ENCODE measurements around the gene PDIA5. TPM values are rescaled to one million over a fixed set of nuclear protein-coding genes. Genes with fewer than 3 reads are reported as not detected.

PDIA5 gene
- 14.2 and 17.7 TPM in 2 replicates for total RNA-seq
- long read RNA-seq, partial matches to known transcripts: 1 of 10 reads
- long read RNA-seq, other reads (novel, unspliced or antisense): 4 of 10 reads

GRCh38 chr3:123066896-123067688 lies at the start of gene PDIA5:
Gene PDIA5, plus strand, starts transcription at chr3:123067025. Its CDS starts 140 bp downstream, at chr3:123067165.
- Mint-ChIP-seq H3K36me3 (ENCODE audit: low read depth) (peaks cover 2% of the 10 kb centered on the region), H3K4me1 (peaks cover 31% of the 10 kb centered on the region), H3K27ac (ENCODE audit: unreplicated experiment) (peak within 1 kb of the TSS; percentile 81)

GRCh38 chr3:123018683-123019082 lies 48.1 kb upstream of the PDIA5 start:
- Mint-ChIP-seq H3K9me3 (no peaks in the 10 kb centered on the region), H3K27me3 (ENCODE audit: low read depth) (peaks cover 15% of the 10 kb centered on the region), H3K4me3 (no peak overlapping the region), H3K27ac (ENCODE audit: unreplicated experiment) (no peak overlapping the region), H3K4me1 (peaks cover 35% of the 10 kb centered on the region), H3K36me3 (ENCODE audit: low read depth) (no peaks in the 10 kb centered on the region)
- no peak for DNase-seq (ENCODE audit: low read depth, low spot score)
- no peak for TF ChIP-seq CTCF (conservative IDR thresholded peaks at IDR 0.05)

More at GRCh38 chr3:123066896-123067688, at the start of gene PDIA5:
- peak within 1 kb of the TSS; percentile 91 for H3K4me3 Mint-ChIP-seq
- H3K27me3 Mint-ChIP-seq (ENCODE audit: low read depth): peaks cover 8% of the 10 kb centered on the region
- DNase-seq (ENCODE audit: low read depth, low spot score): peak; percentile 81
- no peak for TF ChIP-seq CTCF (conservative IDR thresholded peaks at IDR 0.05)
- peaks cover 2% of the 10 kb centered on the region for H3K9me3 Mint-ChIP-seq

- no peak for DNase-seq (ENCODE audit: low read depth, low spot score)
- peaks cover 35% of the 10 kb centered on the region for H3K4me1 Mint-ChIP-seq
- H3K4me3 Mint-ChIP-seq: no peak overlapping the region
- no peak for TF ChIP-seq CTCF (conservative IDR thresholded peaks at IDR 0.05)
- H3K27ac Mint-ChIP-seq (ENCODE audit: unreplicated experiment): no peak overlapping the region
- H3K9me3 Mint-ChIP-seq: no peaks in the 10 kb centered on the region
- peaks cover 16% of the 10 kb centered on the region for H3K27me3 Mint-ChIP-seq (ENCODE audit: low read depth)
- H3K36me3 Mint-ChIP-seq (ENCODE audit: low read depth): no peaks in the 10 kb centered on the region
Measured at GRCh38 chr3:123019161-123019560, 47.7 kb upstream of the PDIA5 start.

- peaks cover 20% of the 10 kb centered on the region for H3K27me3 Mint-ChIP-seq (ENCODE audit: low read depth)
Measured at GRCh38 chr3:123019591-123019990, 47.2 kb upstream of the PDIA5 start.

GRCh38 chr3:123020709-123021108 lies 46.1 kb upstream of the PDIA5 start:
- Mint-ChIP-seq H3K4me3 (peak overlapping the region; percentile 23), H3K27ac (ENCODE audit: unreplicated experiment) (no peak overlapping the region), H3K27me3 (ENCODE audit: low read depth) (peaks cover 30% of the 10 kb centered on the region)

More at GRCh38 chr3:123019591-123019990, 47.2 kb upstream of the PDIA5 start:
- peaks cover 35% of the 10 kb centered on the region for H3K4me1 Mint-ChIP-seq
- no peak overlapping the region for H3K27ac Mint-ChIP-seq (ENCODE audit: unreplicated experiment)
- H3K36me3 Mint-ChIP-seq (ENCODE audit: low read depth): no peaks in the 10 kb centered on the region
- no peak overlapping the region for H3K4me3 Mint-ChIP-seq
- no peak for DNase-seq (ENCODE audit: low read depth, low spot score)
- H3K9me3 Mint-ChIP-seq: no peaks in the 10 kb centered on the region
- no peak for TF ChIP-seq CTCF (conservative IDR thresholded peaks at IDR 0.05)

More at GRCh38 chr3:123020709-123021108, 46.1 kb upstream of the PDIA5 start:
- DNase-seq (ENCODE audit: low read depth, low spot score): no peak
- Mint-ChIP-seq H3K36me3 (ENCODE audit: low read depth) (peaks cover 4% of the 10 kb centered on the region), H3K4me1 (peaks cover 39% of the 10 kb centered on the region), H3K9me3 (no peaks in the 10 kb centered on the region)
- no peak for TF ChIP-seq CTCF (conservative IDR thresholded peaks at IDR 0.05)

All from neural crest cell (in vitro differentiated cells).